KMS-11 (cell line): Measurements from ENCODE around the gene KL.

Source experiments
- H2AFZ ChIP-seq: fragments of 200-600 bp; sonication (generic); 2 replicates; pipeline ENCODE4 v1.6.1; 2016; ENCODE audit warnings: antibody characterized with exemption, mixed run types, low read depth
- H3K27ac ChIP-seq: fragments of 200-600 bp; sonication (generic); 2 replicates; pipeline ENCODE4 v1.6.1; 2016; ENCODE audit warnings: mild to moderate bottlenecking, mixed run types
- H3K27me3 ChIP-seq: fragments of 200-600 bp; sonication (generic); 2 replicates; pipeline ENCODE4 v1.6.1; 2017; ENCODE audit warnings: mild to moderate bottlenecking, low read depth, mixed run types, moderate library complexity; ENCODE audit not compliant: insufficient read depth
- H3K36me3 ChIP-seq: fragments of 200-600 bp; sonication (generic); 2 replicates; pipeline ENCODE4 v1.6.1; 2017; ENCODE audit warnings: mild to moderate bottlenecking, mixed run types; ENCODE audit not compliant: insufficient read depth
- H3K4me1 ChIP-seq: fragments of 200-600 bp; sonication (generic); 2 replicates; pipeline ENCODE4 v1.6.1; 2016; ENCODE audit warnings: mild to moderate bottlenecking, low read depth, mixed run types; ENCODE audit not compliant: poor library complexity, severe bottlenecking
- H3K4me2 ChIP-seq: fragments of 200-600 bp; sonication (generic); 2 replicates; pipeline ENCODE4 v1.7.0; 2016; ENCODE audit warnings: mild to moderate bottlenecking, mixed run types
- H3K4me3 ChIP-seq: fragments of 200-600 bp; sonication (generic); IDR thresholded peaks from 2 replicates; pipeline ENCODE4 v1.6.1; 2017; ENCODE audit warnings: low read depth, low read length, mixed read lengths; ENCODE audit not compliant: insufficient read depth
- H3K79me2 ChIP-seq: fragments of 200-600 bp; sonication (generic); 2 replicates; pipeline ENCODE4 v1.6.1; 2016; ENCODE audit warnings: low read depth, mixed run types; ENCODE audit not compliant: insufficient read depth
- H3K9ac ChIP-seq: fragments of 200-600 bp; sonication (generic); 2 replicates; pipeline ENCODE4 v1.6.1; 2016; ENCODE audit warnings: mild to moderate bottlenecking, mixed run types
- H4K20me1 ChIP-seq: fragments of 200-600 bp; sonication (generic); 2 replicates; pipeline ENCODE4 v1.6.1; 2016; ENCODE audit warnings: mild to moderate bottlenecking, mixed run types; ENCODE audit not compliant: insufficient read depth
- TF ChIP-seq, protein P1 (sequence below): fragments of 200-600 bp; sonication (generic); conservative IDR thresholded peaks from 2 replicates; pipeline ENCODE4 v1.6.1; 2017; ENCODE audit warnings: low read depth, mild to moderate bottlenecking, antibody characterized with exemption, low read length, moderate library complexity, mixed read lengths

The KL gene

DNA sequence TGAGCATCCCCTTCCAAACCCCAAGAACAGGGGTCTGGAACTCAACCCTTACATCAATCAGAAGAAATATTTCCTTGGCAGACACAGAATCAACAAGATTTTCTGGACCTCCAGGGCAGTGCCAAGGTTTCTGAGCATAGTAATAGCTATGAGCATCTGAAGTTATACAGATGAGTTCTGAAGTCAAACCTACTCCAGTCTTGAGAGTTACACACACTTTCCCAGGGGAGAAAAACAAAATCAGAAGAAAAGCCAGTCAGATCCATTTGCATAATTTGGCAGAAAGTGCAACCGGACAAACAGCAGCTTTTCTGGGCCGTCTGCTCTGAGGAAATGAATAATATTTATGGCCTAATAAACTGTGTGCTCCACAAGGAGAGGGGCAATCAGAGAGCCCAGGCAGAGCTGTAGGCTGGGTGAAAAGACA is 93.1 kb downstream of the KL start:
- Histone ChIP-seq H3K27me3 (no peaks in the 10 kb centered on the region), H3K27ac (no peak overlapping the region), H4K20me1 (no peaks in the 10 kb centered on the region), H2AFZ (no peak overlapping the region), H3K4me1 (no peaks in the 10 kb centered on the region), H3K36me3 (no peaks in the 10 kb centered on the region), H3K9ac (no peak overlapping the region), H3K4me2 (no peak overlapping the region), H3K4me3 (no peak overlapping the region), H3K79me2 (no peaks in the 10 kb centered on the region)
- TF ChIP-seq, protein P1, sequence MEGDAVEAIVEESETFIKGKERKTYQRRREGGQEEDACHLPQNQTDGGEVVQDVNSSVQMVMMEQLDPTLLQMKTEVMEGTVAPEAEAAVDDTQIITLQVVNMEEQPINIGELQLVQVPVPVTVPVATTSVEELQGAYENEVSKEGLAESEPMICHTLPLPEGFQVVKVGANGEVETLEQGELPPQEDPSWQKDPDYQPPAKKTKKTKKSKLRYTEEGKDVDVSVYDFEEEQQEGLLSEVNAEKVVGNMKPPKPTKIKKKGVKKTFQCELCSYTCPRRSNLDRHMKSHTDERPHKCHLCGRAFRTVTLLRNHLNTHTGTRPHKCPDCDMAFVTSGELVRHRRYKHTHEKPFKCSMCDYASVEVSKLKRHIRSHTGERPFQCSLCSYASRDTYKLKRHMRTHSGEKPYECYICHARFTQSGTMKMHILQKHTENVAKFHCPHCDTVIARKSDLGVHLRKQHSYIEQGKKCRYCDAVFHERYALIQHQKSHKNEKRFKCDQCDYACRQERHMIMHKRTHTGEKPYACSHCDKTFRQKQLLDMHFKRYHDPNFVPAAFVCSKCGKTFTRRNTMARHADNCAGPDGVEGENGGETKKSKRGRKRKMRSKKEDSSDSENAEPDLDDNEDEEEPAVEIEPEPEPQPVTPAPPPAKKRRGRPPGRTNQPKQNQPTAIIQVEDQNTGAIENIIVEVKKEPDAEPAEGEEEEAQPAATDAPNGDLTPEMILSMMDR: no peak

- Histone ChIP-seq H2AFZ (no peak overlapping the region), H3K4me3 (no peak overlapping the region)
Measured at GRCh38 chr13:33109801-33110200, 93.6 kb downstream of the KL start.

GRCh38 chr13:33110386-33110712 is 94.1 kb downstream of the KL start:
- Histone ChIP-seq H3K27me3 (no peaks in the 10 kb centered on the region), H3K9ac (no peak overlapping the region), H3K27ac (no peak overlapping the region), H3K4me1 (no peaks in the 10 kb centered on the region), H3K36me3 (no peaks in the 10 kb centered on the region), H3K79me2 (no peaks in the 10 kb centered on the region), H4K20me1 (no peaks in the 10 kb centered on the region), H2AFZ (no peak overlapping the region), H3K4me3 (no peak overlapping the region), H3K4me2 (no peak overlapping the region)
- TF ChIP-seq, protein P1: no peak

More at GRCh38 chr13:33109801-33110200, 93.6 kb downstream of the KL start:
- Histone ChIP-seq H3K4me2 (no peak overlapping the region), H3K79me2 (no peaks in the 10 kb centered on the region), H4K20me1 (no peaks in the 10 kb centered on the region), H3K9ac (no peak overlapping the region), H3K27ac (no peak overlapping the region), H3K27me3 (no peaks in the 10 kb centered on the region), H3K4me1 (no peaks in the 10 kb centered on the region), H3K36me3 (no peaks in the 10 kb centered on the region)
- TF ChIP-seq, protein P1: no peak

DNA sequence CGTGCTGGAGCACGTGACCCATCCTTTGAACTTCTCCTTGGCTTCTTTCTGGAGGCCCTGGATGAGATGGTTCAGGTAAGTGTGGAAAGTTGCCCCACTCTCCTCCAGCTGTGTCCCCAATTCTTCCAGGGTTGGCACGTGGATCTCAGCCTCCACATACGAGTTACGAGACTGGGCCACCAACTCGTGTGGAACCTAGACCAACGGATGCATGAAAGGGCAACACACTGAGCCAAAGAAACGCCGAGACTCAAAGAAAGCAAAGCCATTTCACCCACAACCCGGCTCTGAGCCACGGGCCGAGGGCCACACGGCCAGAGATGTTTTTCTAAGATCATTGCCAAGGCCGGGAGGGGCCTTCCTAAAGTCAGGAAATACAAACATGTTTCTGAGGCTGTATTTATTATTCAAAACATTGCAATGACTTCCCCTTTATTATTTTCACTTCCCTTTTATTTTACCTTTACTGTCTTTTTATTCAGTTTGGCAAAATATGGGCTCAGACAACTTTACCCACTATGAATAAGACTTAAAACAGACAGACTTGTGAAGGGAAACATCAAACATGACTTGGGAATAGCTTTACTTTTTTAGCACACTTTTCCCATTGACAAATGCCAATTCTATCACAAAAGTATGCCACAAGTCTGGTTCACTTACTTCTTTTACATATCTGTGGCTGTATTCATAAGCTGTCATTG is 94.6 kb downstream of the KL start:
- TF ChIP-seq, protein P1: no peak
- no peak overlapping the region for H3K9ac ChIP-seq
- no peaks in the 10 kb centered on the region for H4K20me1 ChIP-seq
- no peak overlapping the region for H3K4me3 ChIP-seq
- H2AFZ ChIP-seq: no peak overlapping the region
- no peaks in the 10 kb centered on the region for H3K4me1 ChIP-seq
- H3K36me3 ChIP-seq: no peaks in the 10 kb centered on the region
- no peak overlapping the region for H3K27ac ChIP-seq
- no peak overlapping the region for H3K4me2 ChIP-seq
- H3K27me3 ChIP-seq: no peaks in the 10 kb centered on the region
- H3K79me2 ChIP-seq: no peaks in the 10 kb centered on the region
